ENCODE data around the gene CFAP221. TPM values are rescaled to one million over a fixed set of nuclear protein-coding genes. Genes with fewer than 3 reads are reported as not detected.

Gene CFAP221
- polyA plus RNA-seq, 1 donor (not counting 4 experiments of a cell fraction or from before 2014, with no cell fraction given) = not detected

- H3K9me1 ChIP-seq (ENCODE audit: control insufficient read depth, extremely low read depth, insufficient read depth, low read length) = no peaks in the 10 kb centered on the region
- peaks cover 4% of the 10 kb centered on the region for H3K4me1 ChIP-seq (ENCODE audit: control insufficient read depth, extremely low read depth, insufficient read depth, low read length)
- no peak for DNase-seq (ENCODE audit: low read depth, low spot score)
- H3K4me3 ChIP-seq (ENCODE audit: control insufficient read depth in 2 of 3, extremely low read depth in 1 of 3, insufficient read depth in 2 of 3, low read depth in 1 of 3, low read length in 3 of 3) = no peak overlapping the region
- H4K20me1 ChIP-seq (ENCODE audit: control insufficient read depth, extremely low read depth, insufficient read depth, low read length) = no peaks in the 10 kb centered on the region
- no peak overlapping the region for H3K9ac ChIP-seq (ENCODE audit: control insufficient read depth, extremely low read depth, insufficient read depth, low read length)
- dilution Hi-C loops (cut with MboI; ENCODE audit: extremely low pct_ligation_motif_present, low sequenced_read_pairs) = no loop called here
- FAIRE-seq = no peak
- no peaks in the 10 kb centered on the region for H3K36me3 ChIP-seq (ENCODE audit: control insufficient read depth in 2 of 2, extremely low read depth in 1 of 2, insufficient read depth in 2 of 2, low read length in 2 of 2)
- no peaks in the 10 kb centered on the region for H3K9me3 ChIP-seq (ENCODE audit: control insufficient read depth, low read depth, low read length)
- no peak overlapping the region for H3K27ac ChIP-seq (ENCODE audit: control insufficient read depth, insufficient read depth, low read length)
- H3K79me2 ChIP-seq (ENCODE audit: control insufficient read depth, insufficient read depth, low read length) = no peaks in the 10 kb centered on the region
- peaks cover 42% of the 10 kb centered on the region for H3K27me3 ChIP-seq (ENCODE audit: control insufficient read depth, extremely low read depth, insufficient read depth, low read length)
- TF ChIP-seq CTCF (optimal IDR thresholded peaks at IDR 0.05 in 1 of 3, IDR thresholded peaks at IDR 0.05 in 1 of 3, conservative IDR thresholded peaks at IDR 0.05 in 1 of 3; ENCODE audit: extremely low read depth in 1 of 3, insufficient read depth in 2 of 3, low read length in 3 of 3) (no peak), EZH2 (IDR thresholded peaks at IDR 0.05; ENCODE audit: low read length) (no peak)
- no peak overlapping the region for H3K4me2 ChIP-seq (ENCODE audit: control insufficient read depth, extremely low read depth, insufficient read depth, low read depth, low read length)
- H2AFZ ChIP-seq (ENCODE audit: control insufficient read depth, low read length) = no peak overlapping the region
These were observed 2.8 kb upstream of the CFAP221 start for GRCh38 chr2:119541476-119541875.

GRCh38 chr2:119544939-119545475 is 758 bp downstream of the CFAP221 start:
- no peak for TF ChIP-seq EZH2 (IDR thresholded peaks at IDR 0.05; ENCODE audit: low read length)
- TF ChIP-seq CTCF (optimal IDR thresholded peaks at IDR 0.05 in 1 of 3, IDR thresholded peaks at IDR 0.05 in 1 of 3, conservative IDR thresholded peaks at IDR 0.05 in 1 of 3; ENCODE audit: extremely low read depth in 1 of 3, insufficient read depth in 2 of 3, low read length in 3 of 3) = no peak
- Histone ChIP-seq H3K27ac (ENCODE audit: control insufficient read depth, insufficient read depth, low read length) (no peak overlapping the region), H3K9me1 (ENCODE audit: control insufficient read depth, extremely low read depth, insufficient read depth, low read length) (no peaks in the 10 kb centered on the region), H3K4me2 (ENCODE audit: control insufficient read depth, extremely low read depth, insufficient read depth, low read depth, low read length) (no peak overlapping the region), H3K27me3 (ENCODE audit: control insufficient read depth, extremely low read depth, insufficient read depth, low read length) (peaks cover 43% of the 10 kb centered on the region), H3K4me3 (ENCODE audit: control insufficient read depth in 2 of 3, extremely low read depth in 1 of 3, insufficient read depth in 2 of 3, low read depth in 1 of 3, low read length in 3 of 3) (no peak overlapping the region), H4K20me1 (ENCODE audit: control insufficient read depth, extremely low read depth, insufficient read depth, low read length) (no peaks in the 10 kb centered on the region), H2AFZ (ENCODE audit: control insufficient read depth, low read length) (no peak overlapping the region), H3K9me3 (ENCODE audit: control insufficient read depth, low read depth, low read length) (no peaks in the 10 kb centered on the region), H3K36me3 (ENCODE audit: control insufficient read depth in 2 of 2, extremely low read depth in 1 of 2, insufficient read depth in 2 of 2, low read length in 2 of 2) (no peaks in the 10 kb centered on the region), H3K4me1 (ENCODE audit: control insufficient read depth, extremely low read depth, insufficient read depth, low read length) (peaks cover 4% of the 10 kb centered on the region), H3K79me2 (ENCODE audit: control insufficient read depth, insufficient read depth, low read length) (no peaks in the 10 kb centered on the region), H3K9ac (ENCODE audit: control insufficient read depth, extremely low read depth, insufficient read depth, low read length) (no peak overlapping the region)
- dilution Hi-C loops (cut with MboI; ENCODE audit: extremely low pct_ligation_motif_present, low sequenced_read_pairs) = no loop called here
- FAIRE-seq (no peak), DNase-seq (ENCODE audit: low read depth, low spot score) (no peak)

Data from keratinocyte (primary cell).